GM23248 (cell line): ENCODE data around the gene OS9. TPM values are rescaled to one million over a fixed set of nuclear protein-coding genes. Genes with fewer than 3 reads are reported as not detected.

ENCODE experiments used
- DNase-seq: peaks from one replicate; pipeline ENCODE4 v3.0.0-alpha.2; 2015
- H2AFZ ChIP-seq: fragments of 200-600 bp; sonication (generic); 2 replicates; pipeline ENCODE4 v1.6.1; 2016; ENCODE audit warnings: antibody characterized with exemption
- H3F3A ChIP-seq: fragments of 200-600 bp; sonication (generic); 2 replicates; pipeline ENCODE4 v1.6.1; 2016; ENCODE audit warnings: mild to moderate bottlenecking, antibody characterized with exemption, mixed run types; ENCODE audit not compliant: insufficient read depth
- H3K27ac ChIP-seq: fragments of 200-600 bp; sonication (generic); 2 replicates; pipeline ENCODE4 v1.5.1; 2016; ENCODE audit warnings: mild to moderate bottlenecking
- H3K27me3 ChIP-seq: fragments of 200-600 bp; sonication (generic); replicated peaks from 2 replicates; pipeline ENCODE4 v1.6.1; 2016; ENCODE audit warnings: mild to moderate bottlenecking; ENCODE audit not compliant: insufficient read depth
- H3K36me3 ChIP-seq: fragments of 200-600 bp; sonication (generic); 2 replicates; pipeline ENCODE4 v1.6.1; 2016; ENCODE audit warnings: low read depth, mild to moderate bottlenecking
- H3K4me1 ChIP-seq: fragments of 200-600 bp; sonication (generic); 2 replicates; pipeline ENCODE4 v1.6.1; 2016; ENCODE audit warnings: mild to moderate bottlenecking; ENCODE audit not compliant: insufficient read depth
- H3K4me2 ChIP-seq: fragments of 200-600 bp; sonication (generic); one replicate; pipeline ENCODE4 v1.6.1; 2016; ENCODE audit warnings: mild to moderate bottlenecking; ENCODE audit not compliant: unreplicated experiment
- H3K4me3 ChIP-seq: fragments of 200-600 bp; sonication (generic); 2 replicates; pipeline ENCODE4 v1.5.1; 2016; ENCODE audit warnings: mild to moderate bottlenecking
- H3K79me2 ChIP-seq: fragments of 200-600 bp; sonication (generic); 2 replicates; pipeline ENCODE4 v1.6.1; 2016; ENCODE audit warnings: mild to moderate bottlenecking; ENCODE audit not compliant: insufficient read depth
- H3K9ac ChIP-seq: fragments of 200-600 bp; sonication (generic); 2 replicates; pipeline ENCODE4 v1.6.1; 2016; ENCODE audit warnings: mild to moderate bottlenecking
- H3K9me2 ChIP-seq: fragments of 200-600 bp; sonication (generic); 2 replicates; pipeline ENCODE4 v1.6.1; 2016; ENCODE audit warnings: mixed run types, mild to moderate bottlenecking, moderate library complexity; ENCODE audit not compliant: insufficient read depth
- H3K9me3 ChIP-seq: fragments of 200-600 bp; sonication (generic); one replicate; pipeline ENCODE4 v1.6.1; 2017; ENCODE audit warnings: low read depth
- H4K20me1 ChIP-seq: fragments of 200-600 bp; sonication (generic); 2 replicates; pipeline ENCODE4 v1.6.0; 2016; ENCODE audit not compliant: insufficient read depth
- EZH2 ChIP-seq: fragments of 200-600 bp; sonication (generic); IDR thresholded peaks from 2 replicates; pipeline ENCODE4 v1.6.1; 2018; ENCODE audit warnings: antibody characterized with exemption, mild to moderate bottlenecking; ENCODE audit not compliant: insufficient read depth, poor library complexity, severe bottlenecking
- EZH2phosphoT487 ChIP-seq: fragments of 200-600 bp; sonication (generic); IDR thresholded peaks from 2 replicates; pipeline ENCODE4 v1.6.1; 2018; ENCODE audit warnings: antibody characterized with exemption, moderate library complexity, mild to moderate bottlenecking, low read depth; ENCODE audit not compliant: insufficient read depth
- WGBS, 2 experiments: methylation state at CpG; one replicate each; pipeline ENCODE4 v1.1.6; 2015 to 2017; ENCODE audit warnings: low lambda C conversion rate in 2 of 2, low coverage in 1 of 2; ENCODE audit errors: missing lambda C conversion rate in 2 of 2; 5-methylcytosine and 5-hydroxymethylcytosine counted together
- in situ Hi-C: fragments of 300-500 bp; cut with MboI; formaldehyde crosslinking; loops from 2 replicates; pipeline ENCODE4 v1.15.0; 2020
- polyA plus RNA-seq: library from polyadenylated mRNA; unstranded; fragments of >200 nt; fragmentation: Nextera tagmentation; extraction: Ambion mirVana; gene quantifications from 2 replicates; pipeline ENCODE4 v1.2.1, GENCODE V29; 2016
- total RNA-seq: library from RNA; depleted of rRNA; stranded (reverse); fragments of >200 nt; shearing (Covaris generic); gene quantifications from 2 replicates; pipeline ENCODE4 v1.2.3, GENCODE V29; 2014

OS9 gene
- total and polyA plus RNA-seq, 2 experiments from 2014 or later: 186 to 329 TPM

DNA sequence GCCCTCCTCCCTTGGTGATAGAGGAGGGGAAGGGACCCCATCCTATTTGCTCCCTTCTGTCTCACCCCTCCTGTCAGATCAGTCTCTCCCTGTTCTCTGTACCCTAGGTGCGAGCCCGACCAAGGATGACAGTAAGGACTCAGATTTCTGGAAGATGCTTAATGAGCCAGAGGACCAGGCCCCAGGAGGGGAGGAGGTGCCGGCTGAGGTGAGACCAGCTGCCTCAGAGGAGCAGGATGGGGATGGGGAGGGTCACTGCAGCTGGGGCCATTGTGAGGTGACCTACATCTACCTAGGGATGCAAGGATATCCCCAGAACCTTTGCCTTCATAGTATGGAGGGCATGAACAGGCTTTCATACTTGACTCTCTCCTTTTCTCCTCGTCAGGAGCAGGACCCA lies 22.4 kb downstream of the OS9 start:
- TF ChIP-seq EZH2phosphoT487 (no peak), EZH2 (no peak)
- no peak overlapping the region for H2AFZ ChIP-seq
- H3K27me3 ChIP-seq: no peaks in the 10 kb centered on the region
- no peaks in the 10 kb centered on the region for H3K4me1 ChIP-seq
- H4K20me1 ChIP-seq: no peaks in the 10 kb centered on the region
- no peak overlapping the region for H3K4me2 ChIP-seq
- in situ Hi-C loops: no loop called here
- peaks cover 21% of the 10 kb centered on the region for H3K36me3 ChIP-seq
- no peak overlapping the region for H3K9ac ChIP-seq
- 89 to 93% methylated on average over 4 of the region's 4 CpGs for WGBS, 2 experiments
- DNase-seq: no peak
- no peak overlapping the region for H3K27ac ChIP-seq
- no peaks in the 10 kb centered on the region for H3K79me2 ChIP-seq
- no peak overlapping the region for H3K4me3 ChIP-seq
- H3F3A ChIP-seq: no peaks in the 10 kb centered on the region
- H3K9me2 ChIP-seq: no peaks in the 10 kb centered on the region
- H3K9me3 ChIP-seq: no peaks in the 10 kb centered on the region

DNA sequence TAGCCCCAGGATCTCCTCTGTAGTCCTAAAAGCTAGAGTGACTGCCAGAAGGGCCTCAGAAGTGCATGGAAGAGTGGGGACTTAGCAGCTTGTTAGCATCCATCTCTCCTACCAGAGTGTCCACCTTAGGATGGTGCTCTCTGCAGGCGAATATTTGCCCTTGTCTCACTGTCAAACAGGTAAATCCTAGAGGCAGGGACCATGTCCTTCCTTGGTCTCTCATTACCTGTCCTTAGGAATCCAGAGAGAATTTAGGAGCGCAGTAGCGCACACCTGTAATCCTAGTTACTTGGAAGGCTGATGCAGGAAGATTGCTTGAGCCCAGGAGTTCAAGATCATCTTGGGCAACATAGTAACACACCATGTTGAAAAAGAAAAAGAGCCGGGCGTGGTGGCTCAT lies 23.2 kb downstream of the OS9 start:
- no peak for DNase-seq
- Histone ChIP-seq H3K36me3 (peaks cover 14% of the 10 kb centered on the region), H3K9ac (no peak overlapping the region), H4K20me1 (no peaks in the 10 kb centered on the region), H3F3A (no peaks in the 10 kb centered on the region), H3K27me3 (no peaks in the 10 kb centered on the region), H2AFZ (no peak overlapping the region), H3K79me2 (no peaks in the 10 kb centered on the region), H3K9me2 (no peaks in the 10 kb centered on the region), H3K4me2 (no peak overlapping the region), H3K9me3 (no peaks in the 10 kb centered on the region), H3K4me1 (no peaks in the 10 kb centered on the region), H3K4me3 (no peak overlapping the region), H3K27ac (no peak overlapping the region)
- 96 to 97% methylated on average over 5 of the region's 5 CpGs for WGBS, 2 experiments
- in situ Hi-C loops: no loop called here
- no peak for TF ChIP-seq EZH2
- no peak for TF ChIP-seq EZH2phosphoT487

DNA sequence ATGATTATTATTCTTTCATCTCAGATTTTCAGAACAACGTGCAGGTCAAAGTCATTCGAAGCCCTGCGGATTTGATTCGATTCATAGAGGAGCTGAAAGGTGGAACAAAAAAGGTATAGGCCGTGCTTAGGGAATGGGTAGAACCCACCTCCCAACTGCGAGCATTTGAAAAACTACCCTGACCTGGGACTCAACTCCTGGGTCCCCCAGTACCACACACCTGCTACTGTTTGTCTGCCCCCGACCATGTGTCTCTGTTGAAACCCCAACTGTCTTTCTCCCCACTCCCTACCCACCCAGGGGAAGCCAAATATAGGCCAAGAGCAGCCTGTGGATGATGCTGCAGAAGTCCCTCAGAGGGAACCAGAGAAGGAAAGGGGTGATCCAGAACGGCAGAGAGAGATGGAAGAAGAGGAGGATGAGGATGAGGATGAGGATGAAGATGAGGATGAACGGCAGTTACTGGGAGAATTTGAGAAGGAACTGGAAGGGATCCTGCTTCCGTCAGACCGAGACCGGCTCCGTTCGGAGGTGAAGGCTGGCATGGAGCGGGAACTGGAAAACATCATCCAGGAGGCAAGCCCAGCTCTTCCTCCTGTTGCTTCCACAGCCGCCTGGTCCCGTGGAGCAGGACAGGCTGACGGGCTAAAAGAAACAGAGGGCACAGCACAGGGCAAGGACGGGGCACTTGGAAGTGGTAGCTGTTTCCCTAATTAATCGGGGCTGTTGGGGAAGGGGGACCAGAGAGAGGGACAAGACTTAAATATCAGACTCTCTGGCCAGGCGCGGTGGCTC lies 24.1 kb downstream of the OS9 start:
- no peak overlapping the region for H3K9ac ChIP-seq
- no peaks in the 10 kb centered on the region for H3K4me1 ChIP-seq
- no peak overlapping the region for H3K4me3 ChIP-seq
- H3K4me2 ChIP-seq: no peak overlapping the region
- 93 to 96% methylated on average over 22 of the region's 22 CpGs for WGBS, 2 experiments
- in situ Hi-C loops: no loop called here
- no peak for DNase-seq
- no peak overlapping the region for H3K27ac ChIP-seq
- H2AFZ ChIP-seq: no peak overlapping the region
- no peaks in the 10 kb centered on the region for H3F3A ChIP-seq
- no peaks in the 10 kb centered on the region for H3K79me2 ChIP-seq
- H3K27me3 ChIP-seq: no peaks in the 10 kb centered on the region
- H4K20me1 ChIP-seq: no peaks in the 10 kb centered on the region
- no peaks in the 10 kb centered on the region for H3K9me3 ChIP-seq
- no peaks in the 10 kb centered on the region for H3K9me2 ChIP-seq
- TF ChIP-seq EZH2 (no peak), EZH2phosphoT487 (no peak)
- peaks cover 13% of the 10 kb centered on the region for H3K36me3 ChIP-seq

DNA sequence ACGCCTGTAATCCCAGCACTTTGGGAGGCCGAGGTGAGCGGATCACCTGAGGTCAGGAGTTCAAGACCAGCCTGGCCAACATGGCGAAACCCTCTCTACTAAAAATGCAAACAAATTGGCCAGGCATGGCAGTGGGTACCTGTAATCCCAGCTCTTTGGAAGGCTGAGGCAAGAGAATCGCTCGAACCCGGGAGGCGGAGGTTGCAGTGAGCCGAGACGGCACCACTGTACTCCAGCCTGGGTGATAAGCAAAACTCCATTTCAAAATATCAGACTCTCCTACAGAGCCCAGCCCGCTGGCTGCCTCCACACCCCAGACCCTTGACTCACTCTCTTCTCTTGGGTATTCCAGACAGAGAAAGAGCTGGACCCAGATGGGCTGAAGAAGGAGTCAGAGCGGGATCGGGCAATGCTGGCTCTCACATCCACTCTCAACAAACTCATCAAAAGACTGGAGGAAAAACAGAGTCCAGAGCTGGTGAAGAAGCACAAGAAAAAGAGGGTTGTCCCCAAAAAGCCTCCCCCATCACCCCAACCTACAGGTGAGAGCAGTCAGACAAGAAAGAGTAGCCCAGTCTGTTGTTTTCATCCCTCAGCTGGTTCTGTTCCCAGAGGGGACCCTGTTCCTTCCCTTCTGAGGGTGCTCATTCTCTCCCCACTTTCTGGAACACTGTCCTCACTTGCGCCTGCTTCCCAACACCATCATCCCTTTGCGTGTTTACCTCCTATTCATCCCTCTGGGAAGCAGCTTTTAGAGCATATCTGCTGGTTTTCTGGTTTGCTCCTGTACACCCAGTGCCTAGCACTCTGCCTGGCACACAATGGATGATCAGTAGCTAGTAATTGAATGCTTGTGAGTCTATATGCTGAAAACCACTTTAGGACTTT lies 25.0 kb downstream of the OS9 start:
- Histone ChIP-seq H3K4me3 (no peak overlapping the region), H3K79me2 (no peaks in the 10 kb centered on the region), H2AFZ (no peak overlapping the region), H4K20me1 (no peaks in the 10 kb centered on the region), H3K36me3 (peaks cover 13% of the 10 kb centered on the region), H3K9ac (no peak overlapping the region), H3K9me2 (no peaks in the 10 kb centered on the region), H3K4me2 (no peak overlapping the region), H3K27me3 (no peaks in the 10 kb centered on the region), H3F3A (no peaks in the 10 kb centered on the region), H3K9me3 (no peaks in the 10 kb centered on the region), H3K27ac (no peak overlapping the region), H3K4me1 (no peaks in the 10 kb centered on the region)
- in situ Hi-C loops: no loop called here
- WGBS, 2 experiments: 97% methylated on average over 14 to 15 of the region's 15 CpGs
- no peak for TF ChIP-seq EZH2phosphoT487
- TF ChIP-seq EZH2: no peak
- DNase-seq: no peak
